MM.1S (cell line): Measurements from ENCODE around the gene RGL4.

Source experiments
- DNase-seq: peaks from one replicate; pipeline ENCODE4 v3.0.0-alpha.2; 2015
- H2AFZ ChIP-seq: fragments of 300-600 bp; sonication (generic); 2 replicates; pipeline ENCODE4 v1.6.0; 2016; ENCODE audit warnings: antibody characterized with exemption, low read length
- H3F3A ChIP-seq: fragments of 300-600 bp; sonication (generic); 2 replicates; pipeline ENCODE4 v1.6.1; 2016; ENCODE audit warnings: mild to moderate bottlenecking, antibody characterized with exemption, low read length, moderate library complexity, mixed read lengths; ENCODE audit not compliant: insufficient read depth
- H3K27ac ChIP-seq: fragments of 300-600 bp; sonication (generic); 2 replicates; pipeline ENCODE4 v1.5.1; 2016; ENCODE audit warnings: mild to moderate bottlenecking, low read length
- H3K27me3 ChIP-seq: fragments of 300-600 bp; sonication (generic); replicated peaks from 2 replicates; pipeline ENCODE4 v1.6.0; 2016; ENCODE audit warnings: low read length; ENCODE audit not compliant: insufficient read depth
- H3K36me3 ChIP-seq: fragments of 300-600 bp; sonication (generic); replicated peaks from 2 replicates; pipeline ENCODE4 v1.6.1; 2016; ENCODE audit warnings: mild to moderate bottlenecking, low read length, mixed read lengths; ENCODE audit not compliant: insufficient read depth
- H3K4me1 ChIP-seq: fragments of 300-600 bp; sonication (generic); 2 replicates; pipeline ENCODE4 v1.6.1; 2016; ENCODE audit warnings: low read length, mixed read lengths
- H3K4me2 ChIP-seq: fragments of 300-600 bp; sonication (generic); 2 replicates; pipeline ENCODE4 v1.6.0; 2016; ENCODE audit warnings: low read depth, low read length
- H3K4me3 ChIP-seq: fragments of 300-600 bp; sonication (generic); 2 replicates; pipeline ENCODE4 v1.5.1; 2016; ENCODE audit warnings: low read length, mixed read lengths
- H3K79me2 ChIP-seq: fragments of 300-600 bp; sonication (generic); 2 replicates; pipeline ENCODE4 v1.6.1; 2016; ENCODE audit warnings: mixed run types, low read length, mixed read lengths
- H3K9ac ChIP-seq: fragments of 300-600 bp; sonication (generic); 2 replicates; pipeline ENCODE4 v1.6.1; 2016; ENCODE audit warnings: low read length, mixed read lengths
- H3K9me2 ChIP-seq: fragments of 300-600 bp; sonication (generic); replicated peaks from 2 replicates; pipeline ENCODE4 v1.6.1; 2016; ENCODE audit warnings: mild to moderate bottlenecking, low read length, mixed read lengths; ENCODE audit not compliant: insufficient read depth
- H3K9me3 ChIP-seq: fragments of 300-600 bp; sonication (generic); replicated peaks from 2 replicates; pipeline ENCODE4 v1.6.1; 2016; ENCODE audit warnings: mild to moderate bottlenecking, low read length, mixed read lengths; ENCODE audit not compliant: insufficient read depth
- H4K20me1 ChIP-seq: fragments of 300-600 bp; sonication (generic); 2 replicates; pipeline ENCODE4 v1.6.1; 2016; ENCODE audit warnings: mild to moderate bottlenecking, low read length, moderate library complexity, mixed read lengths; ENCODE audit not compliant: insufficient read depth
- CTCF ChIP-seq: fragments of 300-600 bp; sonication (generic); IDR thresholded peaks from 2 replicates; pipeline ENCODE4 v1.5.1; 2016; ENCODE audit warnings: antibody characterized with exemption, low read length, mixed read lengths
- EZH2 ChIP-seq: fragments of 300-600 bp; sonication (generic); optimal IDR thresholded peaks from 2 replicates; pipeline ENCODE3; 2017; ENCODE audit warnings: low read depth, mild to moderate bottlenecking, antibody characterized with exemption, low read length, mixed read lengths
- EZH2phosphoT487 ChIP-seq: fragments of 300-600 bp; sonication (generic); IDR thresholded peaks from 2 replicates; pipeline ENCODE4 v1.6.1; 2018; ENCODE audit warnings: antibody characterized with exemption, low read length

Gene RGL4

GRCh38 chr22:23743303-23743705 lies 52.5 kb downstream of the RGL4 start:
- Histone ChIP-seq H2AFZ (no peak overlapping the region), H3K9me3 (no peaks in the 10 kb centered on the region), H3K79me2 (no peaks in the 10 kb centered on the region), H3K4me2 (no peak overlapping the region), H3K9me2 (no peaks in the 10 kb centered on the region), H3K36me3 (no peaks in the 10 kb centered on the region), H4K20me1 (no peaks in the 10 kb centered on the region), H3K4me3 (no peak overlapping the region), H3K27ac (no peak overlapping the region), H3K4me1 (no peaks in the 10 kb centered on the region), H3F3A (no peaks in the 10 kb centered on the region), H3K9ac (no peak overlapping the region), H3K27me3 (no peaks in the 10 kb centered on the region)
- no peak for TF ChIP-seq EZH2
- no peak for TF ChIP-seq CTCF
- TF ChIP-seq EZH2phosphoT487 = no peak
- DNase-seq = no peak

GRCh38 chr22:23744001-23744400 lies 53.2 kb downstream of the RGL4 start:
- Histone ChIP-seq H3K27ac (no peak overlapping the region), H3K4me2 (no peak overlapping the region), H3K4me1 (no peaks in the 10 kb centered on the region), H4K20me1 (no peaks in the 10 kb centered on the region), H3K36me3 (no peaks in the 10 kb centered on the region), H3F3A (no peaks in the 10 kb centered on the region), H3K4me3 (no peak overlapping the region), H3K27me3 (no peaks in the 10 kb centered on the region), H3K9me3 (no peaks in the 10 kb centered on the region), H3K9me2 (no peaks in the 10 kb centered on the region), H3K9ac (no peak overlapping the region), H3K79me2 (no peaks in the 10 kb centered on the region), H2AFZ (no peak overlapping the region)
- no peak for DNase-seq
- TF ChIP-seq CTCF (no peak), EZH2phosphoT487 (no peak), EZH2 (no peak)

GRCh38 chr22:23744485-23744884 lies 53.7 kb downstream of the RGL4 start:
- Histone ChIP-seq H3K9me2 (no peaks in the 10 kb centered on the region), H3K79me2 (no peaks in the 10 kb centered on the region), H3K9ac (no peak overlapping the region), H3K4me2 (no peak overlapping the region), H2AFZ (no peak overlapping the region), H3F3A (no peaks in the 10 kb centered on the region), H3K4me1 (no peaks in the 10 kb centered on the region), H3K27me3 (no peaks in the 10 kb centered on the region), H3K27ac (no peak overlapping the region), H4K20me1 (no peaks in the 10 kb centered on the region), H3K9me3 (no peaks in the 10 kb centered on the region), H3K36me3 (no peaks in the 10 kb centered on the region), H3K4me3 (no peak overlapping the region)
- TF ChIP-seq CTCF (no peak), EZH2phosphoT487 (no peak), EZH2 (no peak)
- no peak for DNase-seq

GRCh38 chr22:23745791-23746190 lies 55.0 kb downstream of the RGL4 start:
- H3K79me2 ChIP-seq = no peaks in the 10 kb centered on the region
- H3K27me3 ChIP-seq = no peaks in the 10 kb centered on the region

More at GRCh38 chr22:23745791-23746190, 55.0 kb downstream of the RGL4 start:
- Histone ChIP-seq H3K9me2 (no peaks in the 10 kb centered on the region), H4K20me1 (no peaks in the 10 kb centered on the region), H3K36me3 (no peaks in the 10 kb centered on the region), H3K4me1 (peaks cover 5% of the 10 kb centered on the region; the same call in 1 of the 2 replicates), H3K27ac (no peak overlapping the region), H3K4me2 (no peak overlapping the region), H3K4me3 (no peak overlapping the region), H3K9ac (no peak overlapping the region), H3K9me3 (no peaks in the 10 kb centered on the region), H3F3A (no peaks in the 10 kb centered on the region), H2AFZ (no peak overlapping the region)
- TF ChIP-seq EZH2phosphoT487 (no peak), CTCF (no peak), EZH2 (no peak)
- no peak for DNase-seq
